BJ (cell line): Measurements from ENCODE around the gene SELPLG. TPM values are rescaled to one million over a fixed set of nuclear protein-coding genes. Genes with fewer than 3 reads are reported as not detected.
"Not testable (repeated sequence)": the region's sequence is repeated elsewhere in the genome, so short reads cannot be mapped to it uniquely, and the experiment has no call there.

Experiments
- CTCF ChIA-PET: fragments of 350-600 bp; formaldehyde crosslinking; extraction: SDS; loops from one replicate; lab custom pipeline; 2021; ENCODE audit warnings: antibody characterized with exemption, inconsistent platforms; lab: Yijun Ruan, JAX
- POLR2A ChIA-PET: fragments of 300-600 bp; sonication (Branson Sonifier 250); formaldehyde crosslinking; extraction: SDS; loops from one replicate; lab custom pipeline; 2021; ENCODE audit warnings: antibody characterized with exemption; lab: Charles Lee
- DNase-seq: peaks from one replicate; pipeline ENCODE4 v3.0.0-alpha.2; 2011; ENCODE audit warnings: low read depth
- H3K27me3 ChIP-seq: 2 replicates; pipeline ENCODE4 v1.6.0; 2011; ENCODE audit warnings: low read length; ENCODE audit not compliant: control insufficient read depth, insufficient read depth
- H3K36me3 ChIP-seq: 2 replicates; pipeline ENCODE4 v1.5.1; 2011; ENCODE audit warnings: low read length; ENCODE audit not compliant: control insufficient read depth, insufficient read depth
- H3K4me3 ChIP-seq: 2 replicates; pipeline ENCODE4 v1.5.1; 2011; ENCODE audit warnings: low read depth, mild to moderate bottlenecking, control low read depth, low read length
- polyA plus RNA-seq: library from polyadenylated mRNA; depleted of rRNA; stranded (reverse); fragments of >200 nt; gene quantifications from 2 replicates; pipeline ENCODE4 v1.2.3, GENCODE V29; 2011
- TF ChIP-seq, protein P1 (sequence below): IDR thresholded peaks from 2 replicates; pipeline ENCODE4 v1.5.1; 2011; ENCODE audit warnings: low read depth, mild to moderate bottlenecking, control low read depth, inconsistent platforms, low read length, moderate library complexity; ENCODE audit not compliant: insufficient read depth

Gene SELPLG
- polyA plus RNA-seq, 1 experiment: 8.1 TPM

DNA sequence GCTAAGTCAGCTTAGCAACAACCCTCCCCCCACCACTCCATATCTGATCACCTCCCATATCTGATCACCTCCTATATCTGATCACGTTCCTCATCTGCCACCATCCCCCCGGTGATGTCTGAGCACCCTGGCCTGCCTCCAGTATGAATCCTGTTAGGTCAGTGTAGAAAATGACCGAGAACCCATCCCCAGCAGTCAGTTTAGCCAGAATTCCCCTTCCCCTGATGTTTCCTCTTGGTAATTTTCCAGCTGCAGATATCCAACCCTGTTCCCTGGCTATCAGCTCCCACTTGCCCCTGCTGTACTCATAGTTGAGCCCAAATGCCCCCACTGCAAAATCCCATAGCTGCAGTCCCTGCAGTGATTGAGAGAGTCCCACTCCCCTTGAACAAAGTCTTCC is 12.5 kb downstream of the SELPLG start:
- H3K36me3 ChIP-seq: no peaks in the 10 kb centered on the region
- CTCF ChIA-PET: interaction anchor here (1.1 to 12.6 kb wide), 4 partner anchors 15 to 183 kb away, joined by 3 to 460 read pairs (median 12); partner anchors contain the start of genes ISCU and SART3
- no peak overlapping the region for H3K4me3 ChIP-seq
- H3K27me3 ChIP-seq: no peaks in the 10 kb centered on the region
- TF ChIP-seq, protein P1, sequence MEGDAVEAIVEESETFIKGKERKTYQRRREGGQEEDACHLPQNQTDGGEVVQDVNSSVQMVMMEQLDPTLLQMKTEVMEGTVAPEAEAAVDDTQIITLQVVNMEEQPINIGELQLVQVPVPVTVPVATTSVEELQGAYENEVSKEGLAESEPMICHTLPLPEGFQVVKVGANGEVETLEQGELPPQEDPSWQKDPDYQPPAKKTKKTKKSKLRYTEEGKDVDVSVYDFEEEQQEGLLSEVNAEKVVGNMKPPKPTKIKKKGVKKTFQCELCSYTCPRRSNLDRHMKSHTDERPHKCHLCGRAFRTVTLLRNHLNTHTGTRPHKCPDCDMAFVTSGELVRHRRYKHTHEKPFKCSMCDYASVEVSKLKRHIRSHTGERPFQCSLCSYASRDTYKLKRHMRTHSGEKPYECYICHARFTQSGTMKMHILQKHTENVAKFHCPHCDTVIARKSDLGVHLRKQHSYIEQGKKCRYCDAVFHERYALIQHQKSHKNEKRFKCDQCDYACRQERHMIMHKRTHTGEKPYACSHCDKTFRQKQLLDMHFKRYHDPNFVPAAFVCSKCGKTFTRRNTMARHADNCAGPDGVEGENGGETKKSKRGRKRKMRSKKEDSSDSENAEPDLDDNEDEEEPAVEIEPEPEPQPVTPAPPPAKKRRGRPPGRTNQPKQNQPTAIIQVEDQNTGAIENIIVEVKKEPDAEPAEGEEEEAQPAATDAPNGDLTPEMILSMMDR: no peak
- DNase-seq: no peak
- POLR2A ChIA-PET: no interaction called here

DNA sequence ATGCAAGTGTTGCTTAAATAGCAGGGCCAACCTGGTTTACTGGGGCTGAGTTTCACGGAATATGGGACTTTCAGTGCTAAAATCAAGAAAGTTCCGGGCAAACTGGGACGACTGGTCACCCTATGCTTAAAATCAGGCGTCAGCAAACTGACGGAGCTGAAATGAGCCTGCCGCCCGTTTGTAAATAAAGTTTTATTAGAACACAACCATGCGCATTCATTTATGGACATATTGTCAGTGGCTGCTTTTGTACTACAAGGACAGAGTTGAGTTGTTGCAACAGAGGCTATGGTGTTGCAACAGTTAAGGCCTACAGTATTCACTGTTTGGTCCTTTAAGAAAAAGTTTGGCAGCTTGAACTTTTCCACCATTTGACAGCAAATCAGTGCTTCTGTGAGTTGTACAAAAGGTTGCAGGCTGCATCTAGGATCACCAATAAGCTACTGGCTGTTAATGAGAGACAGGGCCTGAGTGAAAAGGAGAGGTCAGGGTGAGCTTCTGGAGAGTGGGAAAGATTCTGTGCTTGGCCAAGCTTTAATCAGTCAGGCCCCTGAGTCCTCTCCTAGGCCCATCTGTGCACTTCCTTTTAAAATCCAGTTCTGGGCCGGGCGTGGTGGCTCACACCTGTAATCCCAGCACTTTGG is 13.3 kb downstream of the SELPLG start:
- TF ChIP-seq, protein P1: no peak
- H3K27me3 ChIP-seq: no peaks in the 10 kb centered on the region
- CTCF ChIA-PET: interaction anchor here (1.1 to 12.6 kb wide), 6 partner anchors 16 to 331 kb away, joined by 3 to 460 read pairs (median 4); partner anchors contain the start of genes ISCU and SART3
- no peak overlapping the region for H3K4me3 ChIP-seq
- POLR2A ChIA-PET: no interaction called here
- no peak for DNase-seq
- H3K36me3 ChIP-seq: no peaks in the 10 kb centered on the region

DNA sequence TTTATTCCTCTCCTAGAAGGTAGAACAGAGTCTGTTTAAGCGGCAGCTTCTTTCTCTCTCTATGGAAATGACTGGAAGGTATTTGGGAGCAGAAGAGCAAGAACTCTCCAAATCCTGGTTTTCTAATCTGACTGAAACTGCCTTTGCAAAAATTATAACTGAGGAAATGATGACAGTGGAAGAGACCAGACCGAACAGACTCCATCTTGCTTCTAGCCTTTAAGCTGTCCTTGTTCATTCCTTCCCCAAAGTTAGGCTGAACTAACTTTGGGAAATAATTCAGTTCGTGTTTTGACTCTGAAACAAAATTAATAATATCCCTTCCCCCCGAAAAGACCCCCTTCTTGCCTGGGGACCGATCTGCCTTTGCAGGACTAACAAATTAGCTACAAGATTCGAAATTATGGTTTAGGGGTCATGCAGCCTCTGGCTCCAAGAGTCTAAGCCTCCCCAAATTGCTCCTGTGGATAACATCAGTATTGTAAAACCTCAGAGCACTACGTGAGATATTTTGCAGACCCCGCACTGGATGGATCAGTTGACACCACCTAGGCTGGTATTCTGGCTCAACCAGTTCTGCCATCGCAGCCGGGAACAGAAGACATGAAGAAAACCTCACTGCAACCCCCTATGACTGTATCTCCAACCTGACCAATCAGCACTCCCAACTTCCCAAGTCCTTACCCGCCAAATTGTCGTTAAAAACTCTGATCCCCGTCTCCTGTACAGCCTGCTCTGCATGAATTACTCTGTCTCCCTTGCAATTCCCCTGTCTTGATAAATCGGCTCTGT is 14.1 kb downstream of the SELPLG start:
- no peak for DNase-seq
- TF ChIP-seq, protein P1: no peak
- POLR2A ChIA-PET: no interaction called here
- no peak overlapping the region for H3K4me3 ChIP-seq
- no peaks in the 10 kb centered on the region for H3K36me3 ChIP-seq
- H3K27me3 ChIP-seq: no peaks in the 10 kb centered on the region
- CTCF ChIA-PET: interaction anchor here (0.6 to 12.6 kb wide), 14 partner anchors 9 to 435 kb away, joined by 3 to 460 read pairs (median 5); partner anchors contain the start of genes ISCU and SART3

DNA sequence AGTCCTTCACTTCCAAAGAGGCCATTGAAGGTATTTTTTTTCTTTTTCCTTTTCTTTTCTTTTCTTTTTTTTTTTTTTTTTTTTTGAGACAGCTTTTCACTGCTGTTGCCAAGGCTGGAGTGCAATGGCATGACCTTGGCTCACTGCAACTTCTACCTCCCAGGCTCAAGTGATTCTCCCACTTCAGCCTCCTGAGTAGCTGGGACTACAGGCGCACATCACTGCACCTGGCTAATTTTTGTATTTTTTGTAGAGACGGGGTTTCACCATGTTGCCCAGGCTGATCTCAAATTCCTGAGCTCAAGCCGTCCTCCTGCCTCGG is 14.8 kb downstream of the SELPLG start:
- H3K27me3 ChIP-seq, POLR2A ChIA-PET, DNase-seq, H3K4me3 ChIP-seq, H3K36me3 ChIP-seq: not testable (repeated sequence)
- CTCF ChIA-PET: interaction anchor here (0.6 to 12.6 kb wide), 17 partner anchors 10 to 435 kb away, joined by 3 to 460 read pairs (median 5); partner anchors contain the start of genes ISCU and SART3

DNA sequence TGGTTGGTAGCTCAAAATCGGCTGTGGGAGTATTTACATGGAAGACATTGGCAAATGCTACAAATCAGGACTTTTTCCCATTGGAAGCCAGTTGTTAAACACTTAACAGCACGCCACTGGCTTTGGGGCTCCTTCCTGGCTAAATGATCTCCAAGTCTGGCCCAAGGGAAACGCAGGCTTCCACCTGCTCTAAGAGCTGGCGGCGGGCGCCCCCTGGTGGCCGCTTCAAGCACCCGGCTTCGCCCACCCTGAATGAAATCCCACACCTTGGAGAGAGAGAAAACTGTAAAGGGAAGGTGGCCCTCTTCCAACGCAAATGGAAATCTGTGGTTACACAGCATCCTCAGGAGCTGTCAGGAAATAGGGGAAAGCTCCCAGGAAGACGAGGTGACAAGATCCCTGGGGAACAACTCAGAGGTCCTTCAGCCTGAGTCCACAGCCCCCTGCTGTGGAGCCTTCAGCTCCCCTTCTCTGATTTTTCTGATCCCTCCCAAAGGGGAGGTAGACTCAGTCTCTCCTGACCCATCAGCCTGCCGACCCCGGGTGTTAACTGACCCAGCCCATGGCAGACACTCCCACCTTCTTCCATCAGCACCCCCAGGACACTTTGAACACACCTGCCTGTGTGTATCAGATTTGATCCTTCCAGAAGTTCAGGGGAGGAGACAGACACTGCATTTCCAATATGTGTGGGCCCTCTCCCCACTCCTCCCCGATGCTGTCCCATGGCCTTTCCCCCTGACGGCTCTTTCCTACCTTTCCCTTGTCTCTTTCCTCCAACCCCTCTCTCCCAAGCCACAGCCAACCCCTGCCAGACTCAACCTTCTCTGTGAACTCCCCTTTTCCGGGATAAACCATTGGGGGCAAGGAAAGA is 15.4 kb downstream of the SELPLG start:
- CTCF ChIA-PET: interaction anchor here (0.8 to 12.6 kb wide), 38 partner anchors 9 to 477 kb away, joined by 3 to 460 read pairs (median 4); partner anchors contain the start of genes ALKBH2, ISCU, SART3 and TMEM119
- POLR2A ChIA-PET: no interaction called here

More for the DNA sequence above, 15.4 kb downstream of the SELPLG start:
- Histone ChIP-seq H3K36me3 (no peaks in the 10 kb centered on the region), H3K4me3 (no peak overlapping the region), H3K27me3 (no peaks in the 10 kb centered on the region)
- no peak for DNase-seq
- TF ChIP-seq, protein P1: peak; percentile 97
